ENCODE results near the gene ATOH8.

ATOH8 gene

GRCh38 chr2:85779641-85780315 lies 26.0 kb downstream of the ATOH8 start:
- DNase-seq (ENCODE audit: low spot score) = no peak
- POLR2A ChIA-PET (ENCODE audit: low non-redundant PET) = no interaction called here
- peak overlapping the region; percentile 34 for H3K27ac ChIP-seq
- CTCF ChIA-PET = interaction anchor here (0.8 kb wide), 1 partner anchor 11 kb away, joined by 3 read pairs; no protein-coding TSS in a partner anchor
- no peak for TF ChIP-seq CTCF (conservative IDR thresholded peaks at IDR 0.05; ENCODE audit: low read depth)

GRCh38 chr2:85780316-85781012 lies 26.7 kb downstream of the ATOH8 start:
- no peak for DNase-seq (ENCODE audit: low spot score)
- ChIA-PET CTCF (no interaction called here), POLR2A (ENCODE audit: low non-redundant PET) (no interaction called here)
- no peak for TF ChIP-seq CTCF (conservative IDR thresholded peaks at IDR 0.05; ENCODE audit: low read depth)
- H3K27ac ChIP-seq = peak overlapping the region; percentile 34

- peak overlapping the region; percentile 34 for H3K27ac ChIP-seq
- POLR2A ChIA-PET (ENCODE audit: low non-redundant PET) = no interaction called here
- CTCF ChIA-PET = no interaction called here
- DNase-seq (ENCODE audit: low spot score) = no peak
- TF ChIP-seq CTCF (conservative IDR thresholded peaks at IDR 0.05; ENCODE audit: low read depth) = no peak
Measured at GRCh38 chr2:85781013-85781332, 27.2 kb downstream of the ATOH8 start.

GRCh38 chr2:85783796-85784195 lies 30.0 kb downstream of the ATOH8 start:
- no peak overlapping the region for H3K27ac ChIP-seq
- no peak for DNase-seq (ENCODE audit: low spot score)
- ChIA-PET POLR2A (ENCODE audit: low non-redundant PET) (interaction anchor here (0.6 kb wide), 1 partner anchor 17 kb away, joined by 9 read pairs; no protein-coding TSS in a partner anchor), CTCF (interaction anchor here (0.7 to 1.2 kb wide), 2 partner anchors 29 to 33 kb away, joined by 3 read pairs; no protein-coding TSS in a partner anchor)
- TF ChIP-seq CTCF (conservative IDR thresholded peaks at IDR 0.05; ENCODE audit: low read depth) = no peak

- no peak overlapping the region for H3K27ac ChIP-seq
- ChIA-PET POLR2A (ENCODE audit: low non-redundant PET) (no interaction called here), CTCF (interaction anchor here (0.6 to 0.7 kb wide), 2 partner anchors 17 to 29 kb away, joined by 3 read pairs; no protein-coding TSS in a partner anchor)
- TF ChIP-seq CTCF (conservative IDR thresholded peaks at IDR 0.05; ENCODE audit: low read depth) = no peak
- DNase-seq (ENCODE audit: low spot score) = no peak
Measured at GRCh38 chr2:85784474-85784986, 30.7 kb downstream of the ATOH8 start.

GRCh38 chr2:85785027-85785822 lies 31.4 kb downstream of the ATOH8 start:
- H3K27ac ChIP-seq = peak overlapping the region; percentile 16; the same call in 1 of the 2 replicates
- ChIA-PET POLR2A (ENCODE audit: low non-redundant PET) (no interaction called here), CTCF (interaction anchor here (0.7 kb wide), 1 partner anchor 29 kb away, joined by 3 read pairs; no protein-coding TSS in a partner anchor)
- TF ChIP-seq CTCF (conservative IDR thresholded peaks at IDR 0.05; ENCODE audit: low read depth) = no peak
- no peak for DNase-seq (ENCODE audit: low spot score)
